Pancreas (tissue), 10 donors: Measurements from ENCODE around the gene NPDC1. TPM values are rescaled to one million over a fixed set of nuclear protein-coding genes. Genes with fewer than 3 reads are reported as not detected.

Source experiments
- ATAC-seq, 4 donors: fragments of 200-7000 bp; cut with Tn5 transposase; one replicate each; pipeline versions ENCODE4 v1.8.0 to v1.9.1; 2020; ENCODE audit warnings: mild to moderate bottlenecking in 4 of 4, moderate library complexity in 4 of 4
- DNase-seq, 6 donors: peaks; one replicate each; pipeline ENCODE4 v3.0.0-alpha.2; 2020
- FAIRE-seq: peaks from 2 replicates; lab custom pipeline; 2012; peaks lifted over from hg19 to GRCh38; lab: Jason Lieb, UNC
- H3K27ac ChIP-seq, 4 donors: fragments of 200-600 bp; sonication (generic); 1 replicate in 3 of 4; 2 replicates in 1 of 4; pipeline versions ENCODE4 v1.5.0 to v1.8.0; 2020
- H3K27me3 ChIP-seq, 4 donors: fragments of 200-600 bp; one replicate each; pipeline ENCODE4 v1.8.0; 2021
- H3K36me3 ChIP-seq, 3 donors: fragments of 200-600 bp; sonication (generic) in 1 of 3; one replicate each; pipeline versions ENCODE4 v1.5.0 to v1.8.0; 2020 to 2021
- H3K4me1 ChIP-seq, 3 donors: fragments of 200-600 bp; one replicate each; pipeline ENCODE4 v1.8.0; 2021
- H3K4me3 ChIP-seq, 4 donors: fragments of 200-600 bp; sonication (generic) in 2 of 4; one replicate each; pipeline versions ENCODE4 v1.5.0 to v1.8.0; 2020 to 2021
- H3K9me3 ChIP-seq, 4 donors: fragments of 200-600 bp; one replicate each; pipeline ENCODE4 v1.8.0; 2021
- CTCF ChIP-seq, 4 donors: fragments of 200-600 bp; sonication (generic) in 3 of 4; IDR thresholded peaks; one replicate each; pipeline versions ENCODE4 v1.5.0 to v1.8.0; 2021; ENCODE audit warnings: antibody characterized with exemption in 4 of 4
- WGBS, 2 donors: extraction: QIAGEN DNeasy Blood & Tissue Kit; methylation state at CpG; one replicate each; pipeline ENCODE4 v1.1.7; 2013; 5-methylcytosine and 5-hydroxymethylcytosine counted together
- intact Hi-C, 3 donors: fragments of 100-400 bp; cut with DNase I; formaldehyde crosslinking; loops; one replicate each; pipeline versions ENCODE4 v1.11.1 to v1.14.2; 2022
- polyA plus RNA-seq, 2 donors: library from polyadenylated mRNA; stranded (reverse); fragments of 200-250 nt; gene quantifications; one replicate each; pipeline ENCODE4 v1.2.3, GENCODE V29; 2013
- total RNA-seq, 6 donors: library from RNA; stranded (reverse); fragmentation: NEBNext Ultra II Directional in 4 of 6; extraction: Animal tissue kit (Norgen Biotek cat#: 25700) in 4 of 6; gene quantifications; one replicate each; pipeline versions ENCODE4 v1.2.1 to v1.2.4, GENCODE V29; 2021 to 2023
- donor health status: healthy with polysubstance abuse.
- donor health status: DM: no; HTN: no; CAD: no; lungs with moderate emphysema.
- donor health status: DM: no; HTN: no; CAD: no.
- donor health status: control.
- donor health status: control.
- donor health status: Bipolar disorder and iron deficiency.
- donor health status: DM: yes; HTN: yes; CAD: no.
- donor health status: DM: no; HTN: no; CAD: no.
- donor health status: DM: no; HTN: no; CAD: no.
- donor health status: DM: yes; HTN: yes; CAD: no.

The NPDC1 gene
- total and polyA plus RNA-seq, 8 donors = 31.5 to 328 (median 47.5) TPM

GRCh38 chr9:137078701-137079400, 32.9 kb upstream of the NPDC1 start:
- H3K27ac ChIP-seq = no peak overlapping the region
- FAIRE-seq (no peak), DNase-seq (peak in 1 of 6 donors; percentile 84), ATAC-seq (no peak)
- peak overlapping the region in 1 of 4 donors; percentile 67 for H3K4me3 ChIP-seq
- WGBS, 2 donors = 67 to 72% methylated on average over 51 of the region's 51 CpGs
- H3K27me3 ChIP-seq = no peaks in the 10 kb centered on the region
- no peak for TF ChIP-seq CTCF (IDR thresholded peaks at IDR 0.05)
- intact Hi-C loops = no loop called here
- H3K9me3 ChIP-seq = no peaks in the 10 kb centered on the region
- H3K36me3 ChIP-seq = no peaks in the 10 kb centered on the region
- peaks cover 0 to 8% (median 0%) of the 10 kb centered on the region in 3 donors for H3K4me1 ChIP-seq

- DNase-seq (peak in 3 of 6 donors; percentile 31 to 81 (median 59)), ATAC-seq (peak; percentile 12 to 32 (median 14)), FAIRE-seq (no peak)
- Histone ChIP-seq H3K4me3 (peak overlapping the region; percentile 47 to 67 (median 52)), H3K27me3 (no peaks in the 10 kb centered on the region), H3K36me3 (no peaks in the 10 kb centered on the region), H3K9me3 (no peaks in the 10 kb centered on the region), H3K27ac (no peak overlapping the region), H3K4me1 (peaks cover 0 to 8% (median 0%) of the 10 kb centered on the region in 3 donors)
- intact Hi-C loops = no loop called here
- WGBS, 2 donors = 11 to 17% methylated on average over 59 to 76 of the region's 76 CpGs
- no peak for TF ChIP-seq CTCF (IDR thresholded peaks at IDR 0.05)
Observed at GRCh38 chr9:137077758-137078693, 32.0 kb upstream of the NPDC1 start.

GRCh38 chr9:137077010-137077747, 31.2 kb upstream of the NPDC1 start, which contains the start of gene UAP1L1:
UAP1L1 (plus strand) TSS chr9:137077517; CDS start chr9:137077533, 16 bp downstream.
- Histone ChIP-seq H3K27ac (peak within 1 kb of the TSS in 1 of 4 donors; percentile 38), H3K36me3 (no peaks in the 10 kb centered on the region), H3K9me3 (no peaks in the 10 kb centered on the region), H3K4me1 (peaks cover 0 to 8% (median 0%) of the 10 kb centered on the region in 3 donors), H3K4me3 (peak within 1 kb of the TSS; percentile 47 to 67 (median 52)), H3K27me3 (no peaks in the 10 kb centered on the region)
- DNase-seq (peak; percentile 62 to 90 (median 78)), FAIRE-seq (no peak), ATAC-seq (peak; percentile 52 to 77 (median 66))
- intact Hi-C loops = no loop called here
- TF ChIP-seq CTCF (IDR thresholded peaks at IDR 0.05) = no peak
- WGBS, 2 donors = 2 to 5% methylated on average over 32 to 84 of the region's 87 CpGs

- ATAC-seq = no peak
- no peak for DNase-seq
- peak overlapping the region in 2 of 4 donors; percentile 47 to 67 for H3K4me3 ChIP-seq
- H3K27ac ChIP-seq = peak overlapping the region in 1 of 4 donors; percentile 38
- intact Hi-C loops = no loop called here
- 73% methylated on average over 15 of the region's 15 CpGs for WGBS, 2 donors
- H3K27me3 ChIP-seq = no peaks in the 10 kb centered on the region
- FAIRE-seq = no peak
- H3K9me3 ChIP-seq = no peaks in the 10 kb centered on the region
- peaks cover 0 to 8% (median under 1%) of the 10 kb centered on the region in 3 donors for H3K4me1 ChIP-seq
- no peaks in the 10 kb centered on the region for H3K36me3 ChIP-seq
- no peak for TF ChIP-seq CTCF (IDR thresholded peaks at IDR 0.05)
Observed at GRCh38 chr9:137076636-137077009, 30.6 kb upstream of the NPDC1 start.
